C4-2B (cell line): ENCODE measurements around the gene KAT2B.

Source experiments
- H3K27ac ChIP-seq: fragments of 450-650 bp; 2 replicates; pipeline ENCODE4 v1.5.1; 2017
- CTCF ChIP-seq: fragments of 450-650 bp; conservative IDR thresholded peaks from 2 replicates; pipeline ENCODE4 v1.5.1; 2017; ENCODE audit warnings: mild to moderate bottlenecking
- ZFX ChIP-seq: fragments of 450-650 bp; IDR thresholded peaks from 2 replicates; pipeline ENCODE4 v1.6.1; 2017

KAT2B gene

DNA sequence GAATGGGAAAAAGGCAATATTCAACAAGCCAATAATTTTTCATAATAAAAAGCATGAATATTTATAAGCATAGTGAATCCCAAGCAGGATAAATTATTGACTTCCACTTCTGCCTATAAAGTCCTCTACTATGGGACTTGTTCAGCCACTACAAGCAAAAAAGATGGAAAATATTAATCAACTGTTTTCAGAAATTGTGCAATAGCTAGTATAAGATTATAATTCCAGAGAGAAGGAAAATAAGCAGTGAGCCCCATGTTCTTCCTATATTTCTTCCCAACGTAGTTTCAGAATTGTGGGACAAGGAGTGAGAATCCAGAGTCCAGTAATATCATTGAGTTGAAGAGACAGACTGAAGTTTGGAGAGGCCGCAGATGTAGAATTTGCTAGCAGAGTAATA is 121.5 kb downstream of the KAT2B start:
- TF ChIP-seq CTCF (no peak), ZFX (no peak)
- H3K27ac ChIP-seq: no peak overlapping the region

- TF ChIP-seq CTCF: no peak
- TF ChIP-seq ZFX: no peak
Measured at GRCh38 chr3:20173844-20174410, 133.7 kb downstream of the KAT2B start.

DNA sequence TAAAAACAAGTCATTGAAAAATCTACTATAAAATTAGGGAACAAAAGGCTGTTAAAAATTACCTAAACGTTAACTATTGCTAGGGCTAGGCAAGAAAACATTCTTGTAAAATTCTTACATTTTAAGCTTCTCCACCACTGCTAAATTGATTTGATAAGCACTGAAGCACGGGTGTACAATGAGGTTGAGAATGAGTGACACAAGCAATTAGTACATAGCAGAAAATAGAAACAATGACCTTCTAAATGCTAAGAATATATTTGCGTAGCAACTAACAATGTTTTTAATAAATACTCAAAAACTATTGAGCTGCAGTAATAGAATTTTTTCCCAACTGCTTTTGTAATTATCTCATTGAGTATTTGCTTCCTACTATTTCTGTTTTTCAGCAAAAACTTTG is 141.0 kb downstream of the KAT2B start:
- TF ChIP-seq CTCF (no peak), ZFX (no peak)
- H3K27ac ChIP-seq: no peak overlapping the region

More at GRCh38 chr3:20173844-20174410, 133.7 kb downstream of the KAT2B start:
- H3K27ac ChIP-seq: no peak overlapping the region

- H3K27ac ChIP-seq: no peak overlapping the region
- TF ChIP-seq CTCF: no peak
- TF ChIP-seq ZFX: no peak
Measured at GRCh38 chr3:20182206-20182605, 142.0 kb downstream of the KAT2B start.

GRCh38 chr3:20185331-20185678 is 145.1 kb downstream of the KAT2B start:
- H3K27ac ChIP-seq: peak overlapping the region; percentile 89
- TF ChIP-seq ZFX: no peak
- no peak for TF ChIP-seq CTCF

DNA sequence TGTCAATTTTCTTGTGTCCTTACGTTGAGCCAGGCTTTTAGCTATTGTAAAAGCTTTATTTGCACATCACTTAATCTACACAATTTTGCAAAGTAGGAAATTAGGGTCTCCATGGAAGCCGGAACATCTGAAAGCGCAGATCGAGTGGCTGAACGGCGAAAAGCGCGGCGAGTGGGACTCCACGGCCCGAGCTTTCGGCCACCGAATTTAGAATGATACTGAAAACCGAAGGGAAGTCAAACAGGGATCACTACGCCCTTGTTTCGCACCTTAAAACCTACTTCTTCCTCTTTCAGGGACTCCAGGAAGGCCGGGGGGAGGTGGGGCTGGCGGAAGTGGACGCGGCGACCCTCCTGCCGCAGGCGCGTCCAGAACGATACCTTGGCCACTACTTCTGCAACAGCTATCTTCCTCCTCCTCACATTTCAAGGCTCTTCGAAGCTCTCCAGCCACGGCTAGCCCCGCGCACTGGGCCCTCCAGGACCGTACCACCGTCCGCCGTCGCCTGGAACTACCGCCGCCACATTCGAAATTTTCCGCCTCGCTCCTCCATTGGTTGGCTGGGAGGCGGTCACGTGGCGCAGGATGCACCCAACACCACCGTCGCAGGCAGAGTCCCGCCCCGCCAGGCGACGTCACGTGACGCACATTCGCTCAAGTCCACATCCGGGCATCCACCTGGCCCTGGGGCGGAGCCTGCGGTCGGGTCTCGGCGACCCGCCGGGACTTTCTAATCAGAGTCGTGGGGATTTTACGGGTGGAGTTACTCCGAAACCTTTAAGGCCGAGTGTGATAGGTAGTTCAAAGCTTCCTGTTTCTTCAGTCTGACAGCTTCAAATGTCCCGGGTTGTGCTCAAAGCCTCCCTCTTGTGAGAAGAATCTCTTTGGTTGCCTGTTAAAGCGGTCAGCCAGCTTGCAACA is 145.7 kb downstream of the KAT2B start, which contains the start of gene SGO1:
Gene SGO1, minus strand, starts transcription at position 528 of the 921 bp plus-strand sequence. CDS start 2,179 bp downstream, outside the sequence.
- TF ChIP-seq CTCF: no peak
- TF ChIP-seq ZFX: no peak
- peak within 1 kb of the TSS; percentile 89 for H3K27ac ChIP-seq

- H3K27ac ChIP-seq: peak overlapping the region; percentile 89
- no peak for TF ChIP-seq CTCF
- no peak for TF ChIP-seq ZFX
Measured at GRCh38 chr3:20186600-20187004, 146.4 kb downstream of the KAT2B start.
